CD4-positive, alpha-beta T cell treated with Interferon gamma for 1 hour (primary cell): ENCODE measurements around the gene SIPA1L3.

Experiments used
- DNase-seq: peaks from one replicate; pipeline ENCODE4 v3.0.0-alpha.2; 2020

SIPA1L3 gene

GRCh38 chr19:38252941-38253691, 346.1 kb downstream of the SIPA1L3 start:
- no peak for DNase-seq

GRCh38 chr19:38253788-38254187, 346.8 kb downstream of the SIPA1L3 start:
- DNase-seq = no peak

DNA sequence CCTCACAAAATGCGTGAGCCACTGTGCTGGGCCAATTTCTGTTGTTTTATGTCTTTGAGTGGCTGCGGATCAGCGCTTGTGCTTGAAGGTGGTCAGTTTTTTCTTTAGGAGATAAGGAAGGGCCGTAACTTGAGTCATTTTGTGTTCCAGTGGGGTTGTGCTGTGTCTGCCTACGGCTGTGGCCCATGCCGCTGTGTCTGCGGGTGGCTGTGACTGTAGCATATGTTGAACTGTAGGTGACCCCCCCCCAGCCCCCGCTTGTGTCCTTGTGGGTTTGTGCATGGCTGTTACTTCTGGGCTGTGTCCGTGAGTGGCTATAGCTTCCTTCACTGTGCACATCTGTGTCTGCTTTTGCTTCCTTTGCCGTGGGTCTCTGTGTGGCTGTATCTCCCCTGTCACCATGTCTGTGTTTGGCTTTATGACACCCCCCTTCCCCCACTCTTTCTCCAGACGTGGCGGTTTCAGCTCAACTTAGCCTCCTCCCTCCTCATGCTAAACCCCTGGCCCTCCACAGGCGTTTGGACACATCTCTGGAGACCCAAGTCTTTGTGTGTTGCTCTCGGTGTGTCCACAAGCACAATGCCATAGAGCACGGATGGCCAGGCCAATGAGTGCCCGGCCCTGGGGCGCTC, 348.5 kb downstream of the SIPA1L3 start:
- DNase-seq = no peak
